ENCODE measurements around the gene SPAG6.

- TF ChIP-seq ZC3H10 (CRISPR knock-in tag; IDR thresholded peaks at IDR 0.05) (no peak), TOX (CRISPR knock-in tag; IDR thresholded peaks at IDR 0.05; ENCODE audit: borderline replicate concordance) (no peak)
Observed at GRCh38 chr10:22341926-22342196, 3.4 kb upstream of the SPAG6 start.

Measured in SK-N-SH treated with all-trans-retinoic acid at 6 μM for 48 hours (cell line).